GM08714 (cell line): ENCODE measurements around the gene ZNF451.

Source experiments
- H3K4me3 ChIP-seq: fragments of 200-500 bp; sonication (Bioruptor generic); 2 replicates; pipeline ENCODE4 v1.5.1; 2014; ENCODE audit warnings: mild to moderate bottlenecking, low read length, inconsistent platforms
- ZNF274 ChIP-seq: IDR thresholded peaks from 2 replicates; pipeline ENCODE4 v1.6.1; 2012; ENCODE audit warnings: mild to moderate bottlenecking, low read depth, low read length

ZNF451 gene

GRCh38 chr6:57123111-57123510 lies 33.1 kb downstream of the ZNF451 start:
- H3K4me3 ChIP-seq, result no peak overlapping the region
- no peak for TF ChIP-seq ZNF274

- H3K4me3 ChIP-seq, result no peak overlapping the region
- TF ChIP-seq ZNF274, result no peak
Measured at GRCh38 chr6:57127763-57128162, 37.8 kb downstream of the ZNF451 start.

GRCh38 chr6:57130661-57131177 lies 40.7 kb downstream of the ZNF451 start:
- no peak overlapping the region for H3K4me3 ChIP-seq

GRCh38 chr6:57134954-57135353 lies 45.0 kb downstream of the ZNF451 start:
- TF ChIP-seq ZNF274, result no peak
- no peak overlapping the region for H3K4me3 ChIP-seq

More at GRCh38 chr6:57130661-57131177, 40.7 kb downstream of the ZNF451 start:
- TF ChIP-seq ZNF274, result no peak

- H3K4me3 ChIP-seq, result no peak overlapping the region
- TF ChIP-seq ZNF274, result no peak
Measured at GRCh38 chr6:57135885-57136284, 45.9 kb downstream of the ZNF451 start.

- TF ChIP-seq ZNF274, result no peak
- no peak overlapping the region for H3K4me3 ChIP-seq
Measured at GRCh38 chr6:57137350-57137749, 47.4 kb downstream of the ZNF451 start.

GRCh38 chr6:57138026-57138425 lies 48.0 kb downstream of the ZNF451 start:
- no peak for TF ChIP-seq ZNF274
- H3K4me3 ChIP-seq, result no peak overlapping the region

GRCh38 chr6:57141451-57142177 lies 51.6 kb downstream of the ZNF451 start:
- H3K4me3 ChIP-seq, result no peak overlapping the region
- TF ChIP-seq ZNF274, result no peak

GRCh38 chr6:57142178-57142525 lies 52.2 kb downstream of the ZNF451 start:
- H3K4me3 ChIP-seq, result no peak overlapping the region
- no peak for TF ChIP-seq ZNF274

- H3K4me3 ChIP-seq, result no peak overlapping the region
- TF ChIP-seq ZNF274, result no peak
Measured at GRCh38 chr6:57143690-57144089, 53.7 kb downstream of the ZNF451 start.

GRCh38 chr6:57147401-57147800 lies 57.4 kb downstream of the ZNF451 start:
- TF ChIP-seq ZNF274, result no peak
- H3K4me3 ChIP-seq, result no peak overlapping the region

GRCh38 chr6:57147955-57148858 lies 58.2 kb downstream of the ZNF451 start:
- no peak overlapping the region for H3K4me3 ChIP-seq
- no peak for TF ChIP-seq ZNF274

- no peak overlapping the region for H3K4me3 ChIP-seq
- TF ChIP-seq ZNF274, result no peak
Measured at GRCh38 chr6:57158658-57159057, 68.7 kb downstream of the ZNF451 start.

GRCh38 chr6:57159127-57159526 lies 69.1 kb downstream of the ZNF451 start:
- H3K4me3 ChIP-seq, result no peak overlapping the region
- no peak for TF ChIP-seq ZNF274

GRCh38 chr6:57162028-57162427 lies 72.0 kb downstream of the ZNF451 start:
- TF ChIP-seq ZNF274, result no peak
- H3K4me3 ChIP-seq, result no peak overlapping the region

GRCh38 chr6:57162516-57162915 lies 72.5 kb downstream of the ZNF451 start:
- TF ChIP-seq ZNF274, result no peak
- H3K4me3 ChIP-seq, result no peak overlapping the region
